ENCODE results near the gene ALDH4A1. TPM values are rescaled to one million over a fixed set of nuclear protein-coding genes. Genes with fewer than 3 reads are reported as not detected.

ALDH4A1 gene
- total and polyA plus RNA-seq, 2 of the 4 experiments (the other 2 are of a cell fraction): 8.6 to 21.1 TPM

DNA sequence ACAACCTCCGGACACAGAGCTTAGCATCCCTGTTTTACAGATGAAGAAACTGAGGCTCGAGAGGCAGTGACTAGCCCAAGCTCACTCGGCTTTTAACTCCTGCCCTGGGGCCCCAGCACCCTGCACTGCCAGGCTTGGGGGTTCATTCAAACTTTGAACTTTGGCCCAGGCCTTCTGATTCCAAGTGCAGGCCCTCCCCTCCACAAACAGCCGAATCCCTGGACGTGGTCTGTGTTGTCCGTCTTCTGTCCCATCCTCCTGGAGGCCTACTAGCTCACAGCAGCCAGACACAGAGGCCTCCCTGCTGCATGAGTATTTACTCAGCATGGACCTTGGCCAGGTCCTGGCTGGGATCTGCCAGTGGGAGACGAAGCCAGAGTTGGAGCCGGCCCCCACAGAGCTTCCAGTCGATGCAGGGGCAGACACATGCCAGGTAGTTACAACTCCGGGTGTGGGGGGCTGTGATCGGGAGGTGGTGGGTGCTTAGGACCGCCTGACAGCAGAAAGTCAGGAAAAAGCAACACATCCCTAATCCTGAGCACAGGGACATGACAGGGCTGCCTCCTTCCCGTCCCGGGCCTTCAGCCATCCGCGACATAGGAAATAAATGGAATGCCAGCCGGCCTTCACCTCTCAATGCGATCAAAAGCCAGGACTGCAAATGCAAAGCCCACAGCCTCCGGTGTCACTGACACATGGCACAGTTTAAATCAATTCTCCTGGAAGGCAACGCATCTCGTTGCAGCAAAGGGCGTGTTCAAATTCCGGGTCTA is 46.7 kb upstream of the ALDH4A1 start (continued):
- TF ChIP-seq FOS (IDR thresholded peaks at IDR 0.05; ENCODE audit: low read depth, low read length) (no peak), NFE2L2 (IDR thresholded peaks at IDR 0.05; ENCODE audit: low read depth, low read length) (no peak)

DNA sequence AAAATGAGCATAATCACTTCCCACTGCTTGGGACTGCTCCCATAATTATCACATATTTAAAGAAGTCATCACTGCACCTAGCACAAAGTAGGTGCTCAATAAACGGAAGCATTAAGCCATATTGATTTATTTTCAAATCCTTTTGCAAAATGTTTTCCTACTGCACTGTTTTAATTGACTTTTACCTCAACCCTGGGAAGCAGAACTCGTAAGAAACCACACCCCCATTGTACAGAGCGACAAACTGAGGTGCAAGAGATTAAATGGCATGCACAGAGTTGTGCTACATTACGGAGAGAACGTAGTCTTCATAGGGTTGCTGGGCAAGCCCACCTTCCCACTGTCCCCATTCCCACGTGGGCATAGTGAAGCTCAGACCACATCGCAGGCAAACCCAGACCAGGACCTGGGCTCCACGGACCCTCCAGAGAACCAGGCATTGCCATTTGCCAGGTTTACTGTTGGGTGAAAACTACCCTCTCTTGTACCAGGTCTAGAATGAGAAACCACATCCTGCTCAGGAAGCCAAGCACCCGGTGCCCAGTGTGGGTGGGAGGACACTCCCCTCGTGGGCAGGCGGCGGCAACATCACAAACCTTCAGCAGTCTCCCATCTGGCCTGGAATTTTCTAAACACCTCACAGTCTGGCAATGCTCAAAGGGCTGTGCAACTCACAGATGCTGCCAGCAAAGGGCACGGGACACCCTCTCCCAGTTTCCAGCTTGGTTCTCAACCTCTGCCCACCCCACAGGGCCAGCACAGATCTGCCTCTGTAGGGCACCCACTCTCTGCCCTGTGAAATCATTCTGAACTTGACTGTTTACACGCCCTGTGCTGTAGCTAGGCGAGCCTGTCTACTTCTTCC is 45.9 kb upstream of the ALDH4A1 start:
- CTCF ChIA-PET: interaction anchor here (1.5 kb wide), 1 partner anchor 41 kb away, joined by 8 read pairs; no protein-coding TSS in a partner anchor
- peak overlapping the region; percentile 99 for H2BK120ac ChIP-seq (ENCODE audit: low read depth, low read length)
- no peak for TF ChIP-seq CHD1 (IDR thresholded peaks at IDR 0.05; ENCODE audit: low read depth, low read length)
- TF ChIP-seq NFE2L2 (IDR thresholded peaks at IDR 0.05; ENCODE audit: low read depth, low read length): no peak
- TF ChIP-seq, protein P1, sequence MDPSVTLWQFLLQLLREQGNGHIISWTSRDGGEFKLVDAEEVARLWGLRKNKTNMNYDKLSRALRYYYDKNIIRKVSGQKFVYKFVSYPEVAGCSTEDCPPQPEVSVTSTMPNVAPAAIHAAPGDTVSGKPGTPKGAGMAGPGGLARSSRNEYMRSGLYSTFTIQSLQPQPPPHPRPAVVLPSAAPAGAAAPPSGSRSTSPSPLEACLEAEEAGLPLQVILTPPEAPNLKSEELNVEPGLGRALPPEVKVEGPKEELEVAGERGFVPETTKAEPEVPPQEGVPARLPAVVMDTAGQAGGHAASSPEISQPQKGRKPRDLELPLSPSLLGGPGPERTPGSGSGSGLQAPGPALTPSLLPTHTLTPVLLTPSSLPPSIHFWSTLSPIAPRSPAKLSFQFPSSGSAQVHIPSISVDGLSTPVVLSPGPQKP (IDR thresholded peaks at IDR 0.05; ENCODE audit: borderline replicate concordance, low read depth, low read length): no peak
- TF ChIP-seq MXI1 (IDR thresholded peaks at IDR 0.05; ENCODE audit: borderline replicate concordance, low read depth, low read length): no peak
- TF ChIP-seq CEBPB (IDR thresholded peaks at IDR 0.05; ENCODE audit: low read depth, low read length): no peak
- TF ChIP-seq RCOR1 (IDR thresholded peaks at IDR 0.05; ENCODE audit: insufficient replicate concordance, low read length): peak; percentile 43
- H3K27me3 ChIP-seq (ENCODE audit: control insufficient read depth, insufficient read depth, low read length): no peaks in the 10 kb centered on the region
- peak overlapping the region; percentile 93 for H3K27ac ChIP-seq (ENCODE audit: insufficient read depth, low read length)
- dilution Hi-C loops (cut with HindIII; ENCODE audit: low sequenced_read_pairs, unreplicated experiment): no loop called here
- peak overlapping the region; percentile 92 for H2BK5ac ChIP-seq (ENCODE audit: low read depth, low read length, poor library complexity, severe bottlenecking)
- H3K4me2 ChIP-seq (ENCODE audit: low read depth, low read length): no peak overlapping the region
- no peak overlapping the region for H3K4me3 ChIP-seq (ENCODE audit: insufficient read depth, low read depth, low read length)
- H3K4ac ChIP-seq (ENCODE audit: low read depth, low read length): peak overlapping the region; percentile 100
- DNase-seq (no peak), ATAC-seq (ENCODE audit: low read depth) (peak; percentile 7)
- H3K9ac ChIP-seq (ENCODE audit: low read depth, low read length): 0 out of 2 replicates have a peak overlapping the region, but pooled peaks have one; percentile 3
- H3K9me1 ChIP-seq (ENCODE audit: insufficient read depth, low read length): peaks cover 30% of the 10 kb centered on the region
- H4K20me1 ChIP-seq (ENCODE audit: insufficient read depth, low read length): no peaks in the 10 kb centered on the region
- H3K4me1 ChIP-seq (ENCODE audit: control insufficient read depth, insufficient read depth, low read length): peaks cover 54% of the 10 kb centered on the region
- peak overlapping the region; percentile 75 for H4K5ac ChIP-seq (ENCODE audit: low read depth, low read length)
- H4K91ac ChIP-seq (ENCODE audit: insufficient read depth, low read depth, low read length): peak overlapping the region; percentile 97
- H2AFZ ChIP-seq (replicated peaks; ENCODE audit: low read length, poor library complexity): peak overlapping the region; percentile 47
- H2BK20ac ChIP-seq (ENCODE audit: low read depth, low read length): peak overlapping the region; percentile 41; the same call in 1 of the 2 replicates
- peak overlapping the region; percentile 81 to 98 for H4K8ac ChIP-seq (ENCODE audit: low read depth in 2 of 2, low read length in 2 of 2)
- 72% methylated on average over 3 of the region's 15 CpGs; no CpG with 5 or more reads in 1 of the 2 experiments for WGBS, 2 experiments (ENCODE audit: extremely low coverage in 2 of 2, insufficient read length in 1 of 2)
- H2BK15ac ChIP-seq (ENCODE audit: low read depth, low read length): peak overlapping the region; percentile 96; the same call in 2 of the 3 replicates
- 0 out of 2 replicates have a peak, but pooled peaks cover 1% of the 10 kb centered on the region for H3K36me3 ChIP-seq (ENCODE audit: control insufficient read depth, insufficient read depth, low read length)
- no peaks in the 10 kb centered on the region for H3K9me3 ChIP-seq (ENCODE audit: control insufficient read depth, insufficient read depth, low read length)
- peaks cover 15 to 89% of the 10 kb centered on the region in 2 experiments for H3K79me1 ChIP-seq (ENCODE audit: low read depth in 1 of 2, low read length in 2 of 2)
- peak overlapping the region; percentile 52; the same call in 1 of the 2 replicates for H3K23ac ChIP-seq (ENCODE audit: low read depth, low read length)
- in situ Hi-C loops (cut with MboI; ENCODE audit: low sequenced_read_pairs): no loop called here
- H2AK5ac ChIP-seq (ENCODE audit: low read depth, low read length): peak overlapping the region; percentile 88
- intact Hi-C loops (cut with micrococcal nuclease): no loop called here
- BruUV-seq (replicated peaks): no TSS peak
- POLR2A ChIA-PET (ENCODE audit: unreplicated experiment): no interaction called here
- peak overlapping the region; percentile 97 for H3K14ac ChIP-seq (replicated peaks; ENCODE audit: low read depth, low read length)
- H3K56ac ChIP-seq (ENCODE audit: extremely low read depth, insufficient read depth, low read length): no peak overlapping the region
- H3K18ac ChIP-seq (ENCODE audit: low read depth, low read length): peak overlapping the region; percentile 31
- H2AK9ac ChIP-seq (replicated peaks; ENCODE audit: low read depth, low read length, poor library complexity): peak overlapping the region; percentile 93
